Measurements from ENCODE around the gene ATAT1. TPM values are rescaled to one million over a fixed set of nuclear protein-coding genes. Genes with fewer than 3 reads are reported as not detected.

The ATAT1 gene
- total and polyA plus RNA-seq, 9 of the 15 experiments (the other 6 are each of a cell fraction or from before 2014, with no cell fraction given), result 0.65 to 5.8 (median 1.6) TPM

- TF ChIP-seq THRB (CRISPR knock-in tag; conservative IDR thresholded peaks at IDR 0.05) (peak; percentile 99), ZNF143 (CRISPR knock-in tag; IDR thresholded peaks at IDR 0.05) (no peak), CREB5 (CRISPR knock-in tag; IDR thresholded peaks at IDR 0.05) (peak; percentile 80), MECOM (CRISPR knock-in tag; IDR thresholded peaks at IDR 0.05) (0 out of 2 replicates have a peak, but pooled peaks have one; percentile 41), KAT8 (IDR thresholded peaks at IDR 0.05; ENCODE audit: low read depth) (peak; percentile 41; the same call in 1 of the 2 replicates), DDX20 (tag; IDR thresholded peaks at IDR 0.05; ENCODE audit: low read depth) (0 out of 2 replicates have a peak, but pooled peaks have one; percentile 37), ZNF445 (CRISPR knock-in tag; IDR thresholded peaks at IDR 0.05; ENCODE audit: low read depth) (peak; percentile 83), ZNF347 (CRISPR knock-in tag; IDR thresholded peaks at IDR 0.05; ENCODE audit: low read depth) (no peak), IRF2 (CRISPR knock-in tag; IDR thresholded peaks at IDR 0.05) (no peak), HES1 (IDR thresholded peaks at IDR 0.05; ENCODE audit: low read depth) (no peak; the same call in 1 of the 2 replicates), NCOA6 (IDR thresholded peaks at IDR 0.05) (no peak), RAD51 (IDR thresholded peaks at IDR 0.05; ENCODE audit: borderline replicate concordance, low read depth) (peak; percentile 76; the same call in 1 of the 2 replicates), MAX (CRISPR knock-in tag; IDR thresholded peaks at IDR 0.05) (no peak), AFF4 (CRISPR knock-in tag; IDR thresholded peaks at IDR 0.05) (peak; percentile 100), MAFK (IDR thresholded peaks at IDR 0.05; ENCODE audit: low read length) (no peak; the same call in 1 of the 2 replicates), BACH1 (tag; IDR thresholded peaks at IDR 0.05) (no peak), HNRNPL (IDR thresholded peaks at IDR 0.05; ENCODE audit: low read depth, low read length) (peak; percentile 96), CREB3 (tag; conservative IDR thresholded peaks at IDR 0.05; ENCODE audit: low read depth) (no peak)
Observed at GRCh38 chr6:30616811-30617564, 9.7 kb upstream of the ATAT1 start, which contains the start of gene PPP1R10 (continued).

Data from K562 (cell line).